Breast epithelium (tissue), 4 donors: ENCODE results near the gene GRM4. TPM values are rescaled to one million over a fixed set of nuclear protein-coding genes. Genes with fewer than 3 reads are reported as not detected.

Experiments
- DNase-seq, 2 donors: peaks; one replicate each; pipeline ENCODE4 v3.0.0-alpha.2; 2019; ENCODE audit warnings: low spot score in 2 of 2
- H3K27ac ChIP-seq, 2 donors: fragments of 200-600 bp; sonication (generic) in 1 of 2; one replicate each; pipeline ENCODE4 v1.5.1; 2016 to 2019; ENCODE audit warnings: mild to moderate bottlenecking in 1 of 2
- H3K27me3 ChIP-seq, 2 donors: fragments of 200-600 bp; sonication (generic) in 1 of 2; one replicate each; pipeline versions ENCODE4 v1.5.1 to v1.6.0; 2017 to 2019; ENCODE audit warnings: control low read depth in 1 of 2, mild to moderate bottlenecking in 1 of 2
- H3K36me3 ChIP-seq: fragments of 200-600 bp; one replicate; pipeline ENCODE4 v1.5.1; 2019
- H3K4me1 ChIP-seq, 2 donors: fragments of 200-600 bp; sonication (generic); one replicate each; pipeline ENCODE4 v1.5.1; 2016 to 2019; ENCODE audit warnings: control low read depth in 1 of 2
- H3K4me3 ChIP-seq, 3 donors: fragments of 200-600 bp; sonication (generic); 1 replicate in 2 of 3; 2 replicates in 1 of 3; pipeline ENCODE4 v1.5.1; 2016 to 2019; ENCODE audit warnings: mild to moderate bottlenecking in 3 of 3, moderate library complexity in 2 of 3
- H3K9me3 ChIP-seq, 2 donors: fragments of 200-600 bp; sonication (generic) in 1 of 2; one replicate each; pipeline ENCODE4 v1.5.1; 2016 to 2019; ENCODE audit warnings: control low read depth in 1 of 2
- POLR2A ChIP-seq: fragments of 450-650 bp; IDR thresholded peaks from one replicate; pipeline ENCODE4 v1.6.1; 2016; ENCODE audit warnings: antibody characterized with exemption, mild to moderate bottlenecking, moderate library complexity
- POLR2AphosphoS5 ChIP-seq, 3 donors: sonication (generic); formaldehyde crosslinking; IDR thresholded peaks; one replicate each; pipeline ENCODE4 v1.6.1; 2017; ENCODE audit warnings: antibody characterized with exemption in 3 of 3
- intact Hi-C: fragments of 100-400 bp; cut with DNase I; formaldehyde crosslinking; loops from one replicate; pipeline ENCODE4 v1.15.1; 2023; ENCODE audit warnings: low total_unique reads
- total RNA-seq, 3 donors: library from RNA; depleted of rRNA; stranded (reverse); fragments of >200 nt; gene quantifications; one replicate each; pipeline ENCODE4 v1.1.0, GENCODE V29; 2016
- TF ChIP-seq, protein P1 (sequence below), 3 donors: fragments of 450-650 bp; IDR thresholded peaks; one replicate each; pipeline ENCODE4 v1.5.1; 2016 to 2017; ENCODE audit warnings: antibody characterized with exemption in 3 of 3, mild to moderate bottlenecking in 3 of 3, moderate library complexity in 3 of 3

GRM4 gene
- total RNA-seq, 3 donors from 2014 or later: not detected

DNA sequence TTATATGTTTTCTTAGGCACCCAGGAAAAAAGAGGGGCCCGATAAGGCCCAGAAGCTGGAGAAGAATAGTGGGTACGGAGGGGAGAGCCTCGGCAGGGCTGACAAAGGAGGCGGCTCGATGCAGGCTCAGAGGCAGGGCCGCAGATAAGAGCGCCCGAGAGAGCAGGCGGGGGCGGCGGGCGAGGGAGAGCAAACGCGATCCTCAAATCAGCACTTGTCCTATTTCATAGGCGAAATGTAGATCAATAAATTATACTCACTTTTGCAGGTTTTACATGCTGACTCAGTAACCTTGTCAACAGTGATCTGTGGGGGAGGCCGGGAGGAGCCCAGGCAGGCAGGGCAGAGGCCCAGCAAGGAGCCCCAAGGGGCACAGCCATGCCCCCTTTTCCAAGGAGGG is 42.6 kb downstream of the GRM4 start:
- Histone ChIP-seq H3K36me3 (no peaks in the 10 kb centered on the region), H3K27me3 (peaks cover 0 to 5% of the 10 kb centered on the region in 2 donors), H3K4me3 (no peak overlapping the region), H3K27ac (no peak overlapping the region), H3K9me3 (no peaks in the 10 kb centered on the region), H3K4me1 (no peaks in the 10 kb centered on the region)
- no peak for DNase-seq
- no peak for TF ChIP-seq POLR2AphosphoS5 (IDR thresholded peaks at IDR 0.05)
- TF ChIP-seq, protein P1, sequence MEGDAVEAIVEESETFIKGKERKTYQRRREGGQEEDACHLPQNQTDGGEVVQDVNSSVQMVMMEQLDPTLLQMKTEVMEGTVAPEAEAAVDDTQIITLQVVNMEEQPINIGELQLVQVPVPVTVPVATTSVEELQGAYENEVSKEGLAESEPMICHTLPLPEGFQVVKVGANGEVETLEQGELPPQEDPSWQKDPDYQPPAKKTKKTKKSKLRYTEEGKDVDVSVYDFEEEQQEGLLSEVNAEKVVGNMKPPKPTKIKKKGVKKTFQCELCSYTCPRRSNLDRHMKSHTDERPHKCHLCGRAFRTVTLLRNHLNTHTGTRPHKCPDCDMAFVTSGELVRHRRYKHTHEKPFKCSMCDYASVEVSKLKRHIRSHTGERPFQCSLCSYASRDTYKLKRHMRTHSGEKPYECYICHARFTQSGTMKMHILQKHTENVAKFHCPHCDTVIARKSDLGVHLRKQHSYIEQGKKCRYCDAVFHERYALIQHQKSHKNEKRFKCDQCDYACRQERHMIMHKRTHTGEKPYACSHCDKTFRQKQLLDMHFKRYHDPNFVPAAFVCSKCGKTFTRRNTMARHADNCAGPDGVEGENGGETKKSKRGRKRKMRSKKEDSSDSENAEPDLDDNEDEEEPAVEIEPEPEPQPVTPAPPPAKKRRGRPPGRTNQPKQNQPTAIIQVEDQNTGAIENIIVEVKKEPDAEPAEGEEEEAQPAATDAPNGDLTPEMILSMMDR (IDR thresholded peaks at IDR 0.05): no peak
- TF ChIP-seq POLR2A: no peak
- intact Hi-C loops: no loop called here

DNA sequence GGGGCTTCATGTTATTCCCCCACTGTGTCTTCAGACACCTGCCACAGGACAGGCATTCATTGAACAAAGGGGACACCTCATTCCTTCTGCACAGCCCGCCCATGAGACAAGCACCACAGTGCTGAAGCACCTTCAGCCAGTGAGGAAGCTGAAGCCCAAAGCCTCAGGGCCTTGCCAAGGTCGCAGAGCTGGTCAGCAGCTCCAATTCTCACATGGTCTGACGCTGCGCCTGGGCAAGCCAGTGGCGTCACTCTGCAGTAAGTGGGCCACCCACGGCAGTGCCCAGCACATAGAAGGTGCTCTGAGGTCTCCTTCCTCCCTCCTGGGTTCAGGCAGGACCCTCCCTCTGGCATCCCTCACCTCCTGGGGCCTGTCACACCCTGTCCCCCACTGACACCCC is 43.2 kb downstream of the GRM4 start:
- no peaks in the 10 kb centered on the region for H3K9me3 ChIP-seq

DNA sequence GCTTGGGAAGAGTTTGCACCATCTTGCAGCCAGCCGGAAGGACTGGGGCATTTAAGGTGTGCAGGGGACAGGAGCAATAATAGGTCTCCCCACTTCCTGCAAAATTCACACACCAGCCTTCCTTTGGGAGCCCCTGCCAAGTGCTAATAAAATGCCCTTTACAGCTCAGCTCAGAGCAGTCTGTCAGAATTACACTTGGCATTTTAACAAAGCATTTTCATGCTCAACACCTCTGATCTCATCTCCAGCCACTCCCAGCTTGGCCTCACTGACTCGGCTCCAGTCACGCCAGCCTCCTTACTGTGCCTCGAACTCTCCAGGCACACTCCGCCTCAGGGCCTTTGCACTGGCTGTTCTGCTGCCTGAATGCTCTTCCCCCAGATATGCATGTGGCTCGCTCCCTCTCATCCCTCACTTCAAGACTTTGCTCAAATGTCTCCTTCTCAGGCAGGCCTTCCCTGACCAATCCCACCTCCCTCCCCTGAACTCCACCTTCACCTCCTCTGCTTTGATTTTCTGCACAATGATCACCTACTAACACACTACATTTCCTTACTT is 43.7 kb downstream of the GRM4 start:
- Histone ChIP-seq H3K27me3 (peaks cover 0 to 8% of the 10 kb centered on the region in 2 donors), H3K4me1 (no peaks in the 10 kb centered on the region), H3K9me3 (no peaks in the 10 kb centered on the region), H3K4me3 (no peak overlapping the region), H3K36me3 (no peaks in the 10 kb centered on the region), H3K27ac (no peak overlapping the region)
- no peak for DNase-seq
- no peak for TF ChIP-seq POLR2AphosphoS5 (IDR thresholded peaks at IDR 0.05)
- TF ChIP-seq, protein P1 (IDR thresholded peaks at IDR 0.05): no peak
- TF ChIP-seq POLR2A: no peak
- intact Hi-C loops: no loop called here

More for the DNA sequence above, 43.2 kb downstream of the GRM4 start:
- H3K27me3 ChIP-seq: peaks cover 0 to 8% of the 10 kb centered on the region in 2 donors
- H3K27ac ChIP-seq: no peak overlapping the region
- no peak for TF ChIP-seq POLR2AphosphoS5 (IDR thresholded peaks at IDR 0.05)
- no peak for TF ChIP-seq POLR2A
- H3K4me3 ChIP-seq: no peak overlapping the region
- intact Hi-C loops: no loop called here
- no peak for DNase-seq
- no peaks in the 10 kb centered on the region for H3K36me3 ChIP-seq
- H3K4me1 ChIP-seq: no peaks in the 10 kb centered on the region

DNA sequence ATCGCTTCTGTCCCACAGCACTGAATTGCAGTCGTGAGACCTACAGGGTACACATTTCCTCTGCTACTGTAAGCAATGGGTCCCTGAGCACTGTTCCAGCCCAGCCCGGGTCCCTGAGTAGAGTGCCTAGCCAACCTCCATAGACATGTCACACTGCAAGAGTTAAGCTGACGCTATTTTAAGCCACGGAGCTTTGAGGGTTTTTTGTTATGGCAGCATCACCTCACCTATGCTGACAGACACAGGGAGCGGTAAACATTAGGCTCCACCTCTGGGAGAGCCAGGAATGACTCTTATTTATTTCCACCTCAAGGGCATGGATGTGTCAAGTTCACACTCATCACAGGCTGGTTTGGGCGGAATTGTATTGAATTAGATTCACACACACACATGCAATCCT is 45.1 kb downstream of the GRM4 start:
- no peak overlapping the region for H3K27ac ChIP-seq
- TF ChIP-seq POLR2A (no peak), POLR2AphosphoS5 (IDR thresholded peaks at IDR 0.05) (no peak)
- TF ChIP-seq, protein P1 (IDR thresholded peaks at IDR 0.05): no peak
- peaks cover 0 to 18% of the 10 kb centered on the region in 2 donors for H3K27me3 ChIP-seq
- no peaks in the 10 kb centered on the region for H3K36me3 ChIP-seq
- H3K9me3 ChIP-seq: no peaks in the 10 kb centered on the region
- no peak overlapping the region for H3K4me3 ChIP-seq
- intact Hi-C loops: no loop called here
- no peaks in the 10 kb centered on the region for H3K4me1 ChIP-seq
- no peak for DNase-seq

DNA sequence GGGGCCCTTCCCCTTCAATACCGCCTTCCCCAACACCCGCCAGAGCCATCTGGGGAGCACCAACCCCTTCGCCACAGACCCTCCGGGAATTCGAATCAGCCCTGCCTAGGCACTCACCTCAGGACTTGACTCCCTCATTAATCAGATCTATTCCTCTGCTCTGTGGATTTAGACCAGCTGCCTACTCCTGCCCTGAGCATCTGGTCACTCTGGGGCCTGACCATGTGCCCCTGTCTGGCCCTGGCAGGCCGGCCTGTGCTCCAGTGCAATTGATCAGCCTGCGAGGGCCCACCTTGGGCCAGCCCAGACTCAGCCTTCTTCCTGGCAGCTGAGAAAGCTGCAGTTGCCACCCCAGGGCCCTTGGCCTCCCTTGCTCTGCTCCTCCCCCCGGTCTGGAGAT is 46.0 kb downstream of the GRM4 start:
- no peak for DNase-seq
- intact Hi-C loops: no loop called here
- TF ChIP-seq, protein P1 (IDR thresholded peaks at IDR 0.05): no peak
- TF ChIP-seq POLR2A (no peak), POLR2AphosphoS5 (IDR thresholded peaks at IDR 0.05) (no peak)
- Histone ChIP-seq H3K4me3 (no peak overlapping the region), H3K9me3 (no peaks in the 10 kb centered on the region), H3K27me3 (peaks cover 3 to 25% of the 10 kb centered on the region in 2 donors), H3K4me1 (no peaks in the 10 kb centered on the region), H3K36me3 (no peaks in the 10 kb centered on the region), H3K27ac (no peak overlapping the region)
